ENCODE results near the gene SECISBP2. TPM values are rescaled to one million over a fixed set of nuclear protein-coding genes. Genes with fewer than 3 reads are reported as not detected.
"Not testable (repeated sequence)": the region's sequence is repeated elsewhere in the genome, so short reads cannot be mapped to it uniquely, and the experiment has no call there.

The SECISBP2 gene
- total RNA-seq, 1 donor from 2014 or later = 118 TPM

GRCh38 chr9:89278997-89279739, 39.1 kb upstream of the SECISBP2 start:
- H3K27me3 Mint-ChIP-seq (ENCODE audit: insufficient read depth, low read depth) = peaks cover 2% of the 10 kb centered on the region
- Histone ChIP-seq H3K36me3 (no peaks in the 10 kb centered on the region), H3K4me3 (no peak overlapping the region), H3K79me2 (ENCODE audit: low read depth) (no peaks in the 10 kb centered on the region), H3K4me1 (no peaks in the 10 kb centered on the region), H3K4me2 (no peak overlapping the region), H3F3A (ENCODE audit: low read depth) (no peaks in the 10 kb centered on the region), H2AFZ (replicated peaks) (no peak overlapping the region), H4K20me1 (ENCODE audit: low read depth) (no peaks in the 10 kb centered on the region), H3K9ac (no peak overlapping the region), H3K9me3 (ENCODE audit: low read depth) (peaks cover 5% of the 10 kb centered on the region), H3K27me3 (no peaks in the 10 kb centered on the region), H3K27ac (no peak overlapping the region)
- no peak for TF ChIP-seq EZH2phosphoT487 (IDR thresholded peaks at IDR 0.05)
- TF ChIP-seq CTCF (IDR thresholded peaks at IDR 0.05) = peak; percentile 79
- no peak overlapping the region for H3K4me3 Mint-ChIP-seq
- peak; percentile 66 for DNase-seq (ENCODE audit: low spot score)
- H3K9me3 Mint-ChIP-seq = peaks cover 26% of the 10 kb centered on the region
- peaks cover 17% of the 10 kb centered on the region for H3K36me3 Mint-ChIP-seq
- H3K27ac Mint-ChIP-seq = no peak overlapping the region
- H3K4me1 Mint-ChIP-seq = peaks cover 4% of the 10 kb centered on the region

DNA sequence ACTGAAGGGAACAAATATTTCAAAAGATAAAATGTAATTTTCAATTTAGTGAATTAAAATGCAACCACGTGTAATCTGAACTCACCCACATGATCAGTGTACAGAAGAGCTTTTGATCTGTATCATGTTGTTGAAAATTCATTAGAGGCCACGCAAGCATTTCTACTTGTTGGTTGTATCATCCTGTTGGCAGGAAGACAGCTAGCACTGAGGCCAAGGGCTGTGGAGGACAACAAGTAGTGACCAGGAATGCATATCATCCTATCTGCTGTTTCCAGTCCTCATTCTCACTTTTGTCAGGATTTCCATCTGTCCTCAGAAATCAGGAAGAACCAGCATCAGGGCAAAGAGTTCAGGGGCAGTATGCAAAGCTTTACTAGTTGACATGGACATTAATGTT, 37.2 kb upstream of the SECISBP2 start:
- DNase-seq (ENCODE audit: low spot score) = no peak
- H4K20me1 ChIP-seq (ENCODE audit: low read depth) = no peaks in the 10 kb centered on the region
- no peak overlapping the region for H3K27ac ChIP-seq
- H3K79me2 ChIP-seq (ENCODE audit: low read depth) = no peaks in the 10 kb centered on the region
- H3K4me1 ChIP-seq = peaks cover 4% of the 10 kb centered on the region
- H3K36me3 ChIP-seq = no peaks in the 10 kb centered on the region
- no peaks in the 10 kb centered on the region for H3F3A ChIP-seq (ENCODE audit: low read depth)
- H3K4me1 Mint-ChIP-seq = peaks cover 4% of the 10 kb centered on the region
- no peak overlapping the region for H3K4me3 Mint-ChIP-seq
- no peaks in the 10 kb centered on the region for H3K9me3 ChIP-seq (ENCODE audit: low read depth)
- peaks cover 2% of the 10 kb centered on the region for H3K27me3 Mint-ChIP-seq (ENCODE audit: insufficient read depth, low read depth)
- peaks cover 9% of the 10 kb centered on the region for H3K9me3 Mint-ChIP-seq
- H3K27ac Mint-ChIP-seq = no peak overlapping the region
- no peak overlapping the region for H3K4me2 ChIP-seq
- no peak overlapping the region for H2AFZ ChIP-seq (replicated peaks)
- H3K4me3 ChIP-seq = no peak overlapping the region
- TF ChIP-seq EZH2 (IDR thresholded peaks at IDR 0.05) (no peak), EZH2phosphoT487 (IDR thresholded peaks at IDR 0.05) (no peak), CTCF (IDR thresholded peaks at IDR 0.05) (no peak)
- no peaks in the 10 kb centered on the region for H3K27me3 ChIP-seq
- H3K9ac ChIP-seq = no peak overlapping the region
- peaks cover 10% of the 10 kb centered on the region for H3K36me3 Mint-ChIP-seq

GRCh38 chr9:89282248-89282968, 35.9 kb upstream of the SECISBP2 start:
- H3K4me1 Mint-ChIP-seq; H3K9me3 Mint-ChIP-seq; H4K20me1 ChIP-seq (ENCODE audit: low read depth); H3K27me3 Mint-ChIP-seq (ENCODE audit: insufficient read depth, low read depth); H3K79me2 ChIP-seq (ENCODE audit: low read depth); H3K4me1 ChIP-seq; H3F3A ChIP-seq (ENCODE audit: low read depth); DNase-seq (ENCODE audit: low spot score); H3K27ac ChIP-seq; H3K9me3 ChIP-seq (ENCODE audit: low read depth); H3K36me3 Mint-ChIP-seq; H3K27me3 ChIP-seq; H3K4me3 Mint-ChIP-seq; H3K36me3 ChIP-seq; H3K4me2 ChIP-seq; H3K4me3 ChIP-seq; H3K9ac ChIP-seq; H2AFZ ChIP-seq (replicated peaks): not testable (repeated sequence)
- H3K27ac Mint-ChIP-seq = peak overlapping the region; percentile 17

DNA sequence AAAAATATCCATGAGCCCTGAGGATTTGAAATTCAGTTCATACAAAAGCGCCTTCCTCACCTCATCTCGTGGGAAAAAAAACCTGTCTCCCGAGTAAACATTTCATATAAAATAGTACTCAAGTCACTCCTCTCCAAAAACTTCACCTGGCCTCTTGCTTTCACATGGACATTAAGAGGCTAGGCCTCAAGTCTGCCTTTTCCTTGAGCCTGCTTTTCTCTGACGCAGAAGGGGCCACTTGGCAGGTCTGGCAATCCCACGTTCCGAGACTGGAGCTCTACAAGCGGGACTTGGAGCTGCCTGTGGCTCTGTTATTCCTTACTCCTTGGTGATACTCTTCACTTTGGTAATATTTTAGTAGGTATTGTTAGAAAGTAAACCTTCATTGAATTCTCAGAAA, 34.2 kb upstream of the SECISBP2 start:
- no peaks in the 10 kb centered on the region for H3F3A ChIP-seq (ENCODE audit: low read depth)
- no peak overlapping the region for H3K4me3 ChIP-seq
- no peaks in the 10 kb centered on the region for H3K27me3 ChIP-seq
- H3K36me3 ChIP-seq = no peaks in the 10 kb centered on the region
- H3K27ac ChIP-seq = no peak overlapping the region
- H3K79me2 ChIP-seq (ENCODE audit: low read depth) = no peaks in the 10 kb centered on the region
- H3K27me3 Mint-ChIP-seq (ENCODE audit: insufficient read depth, low read depth) = peaks cover 2% of the 10 kb centered on the region
- H3K4me1 ChIP-seq = peaks cover 4% of the 10 kb centered on the region
- H3K9ac ChIP-seq = no peak overlapping the region
- TF ChIP-seq EZH2 (IDR thresholded peaks at IDR 0.05) (no peak), EZH2phosphoT487 (IDR thresholded peaks at IDR 0.05) (no peak), CTCF (IDR thresholded peaks at IDR 0.05) (no peak)
- H3K36me3 Mint-ChIP-seq = peaks cover 10% of the 10 kb centered on the region
- no peaks in the 10 kb centered on the region for H3K9me3 ChIP-seq (ENCODE audit: low read depth)
- no peak for DNase-seq (ENCODE audit: low spot score)
- H4K20me1 ChIP-seq (ENCODE audit: low read depth) = no peaks in the 10 kb centered on the region
- no peak overlapping the region for H3K4me2 ChIP-seq
- peaks cover 4% of the 10 kb centered on the region for H3K4me1 Mint-ChIP-seq
- peaks cover 2% of the 10 kb centered on the region for H3K9me3 Mint-ChIP-seq
- H3K27ac Mint-ChIP-seq = peak overlapping the region; percentile 1
- no peak overlapping the region for H3K4me3 Mint-ChIP-seq
- no peak overlapping the region for H2AFZ ChIP-seq (replicated peaks)
